Fibroblast of the aortic adventitia (primary cell): Measurements from ENCODE around the gene IRX2. TPM values are rescaled to one million over a fixed set of nuclear protein-coding genes. Genes with fewer than 3 reads are reported as not detected.

Experiments used
- DNase-seq: peaks from one replicate; pipeline ENCODE4 v3.0.0-alpha.2; 2010; ENCODE audit warnings: low read depth
- H3K4me3 ChIP-seq: 2 replicates; pipeline ENCODE4 v1.5.1; 2011; ENCODE audit warnings: low read depth, mild to moderate bottlenecking, control low read depth, low read length, moderate library complexity
- total RNA-seq: library from RNA; depleted of rRNA; stranded (reverse); fragments of >200 nt; gene quantifications from 2 replicates; pipeline ENCODE4 v1.2.3, GENCODE V29; 2012; ENCODE audit warnings: low replicate concordance
- TF ChIP-seq, protein P1 (sequence below): IDR thresholded peaks from 2 replicates; pipeline ENCODE4 v1.5.1; 2011; ENCODE audit warnings: mild to moderate bottlenecking, low read length, control low read depth, inconsistent platforms; ENCODE audit not compliant: insufficient read depth

IRX2 gene
- total RNA-seq, 1 donor = 0.90 TPM

DNA sequence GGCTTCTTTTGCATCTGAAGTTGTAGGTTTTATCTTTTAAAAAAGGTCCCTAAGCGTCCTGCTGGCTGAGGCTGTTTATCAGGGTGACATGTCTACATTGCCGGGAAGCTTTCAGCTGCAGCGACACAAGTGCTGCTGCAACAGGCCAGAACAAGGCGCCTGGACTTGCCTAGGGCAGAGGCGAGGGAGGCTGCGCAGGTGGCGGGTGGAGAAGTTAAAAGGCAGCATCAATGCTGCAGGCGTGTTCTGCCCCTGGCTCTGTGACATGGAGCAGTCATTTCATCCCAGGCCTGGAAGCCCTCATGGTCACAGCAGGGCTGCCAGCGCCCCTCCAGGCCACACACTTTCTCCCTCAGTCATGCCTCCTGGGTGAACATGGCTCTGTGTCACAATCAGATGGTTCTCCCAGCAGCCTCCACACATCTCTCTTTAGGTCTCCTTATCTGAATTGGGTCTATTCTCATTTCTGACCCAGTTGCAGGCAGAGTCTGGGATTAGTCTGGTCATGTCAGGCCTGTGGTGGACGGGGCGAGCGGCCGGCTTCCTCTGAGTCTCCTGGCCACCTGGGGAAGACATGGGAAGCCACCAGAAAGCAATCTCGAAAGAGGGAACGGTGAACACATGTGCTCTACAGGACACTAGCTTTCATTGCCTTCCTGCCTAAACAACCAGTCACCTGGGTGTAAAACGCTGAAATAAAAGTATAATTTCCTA, 41.3 kb downstream of the IRX2 start:
- TF ChIP-seq, protein P1, sequence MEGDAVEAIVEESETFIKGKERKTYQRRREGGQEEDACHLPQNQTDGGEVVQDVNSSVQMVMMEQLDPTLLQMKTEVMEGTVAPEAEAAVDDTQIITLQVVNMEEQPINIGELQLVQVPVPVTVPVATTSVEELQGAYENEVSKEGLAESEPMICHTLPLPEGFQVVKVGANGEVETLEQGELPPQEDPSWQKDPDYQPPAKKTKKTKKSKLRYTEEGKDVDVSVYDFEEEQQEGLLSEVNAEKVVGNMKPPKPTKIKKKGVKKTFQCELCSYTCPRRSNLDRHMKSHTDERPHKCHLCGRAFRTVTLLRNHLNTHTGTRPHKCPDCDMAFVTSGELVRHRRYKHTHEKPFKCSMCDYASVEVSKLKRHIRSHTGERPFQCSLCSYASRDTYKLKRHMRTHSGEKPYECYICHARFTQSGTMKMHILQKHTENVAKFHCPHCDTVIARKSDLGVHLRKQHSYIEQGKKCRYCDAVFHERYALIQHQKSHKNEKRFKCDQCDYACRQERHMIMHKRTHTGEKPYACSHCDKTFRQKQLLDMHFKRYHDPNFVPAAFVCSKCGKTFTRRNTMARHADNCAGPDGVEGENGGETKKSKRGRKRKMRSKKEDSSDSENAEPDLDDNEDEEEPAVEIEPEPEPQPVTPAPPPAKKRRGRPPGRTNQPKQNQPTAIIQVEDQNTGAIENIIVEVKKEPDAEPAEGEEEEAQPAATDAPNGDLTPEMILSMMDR = no peak
- DNase-seq = no peak
- H3K4me3 ChIP-seq = no peak overlapping the region

DNA sequence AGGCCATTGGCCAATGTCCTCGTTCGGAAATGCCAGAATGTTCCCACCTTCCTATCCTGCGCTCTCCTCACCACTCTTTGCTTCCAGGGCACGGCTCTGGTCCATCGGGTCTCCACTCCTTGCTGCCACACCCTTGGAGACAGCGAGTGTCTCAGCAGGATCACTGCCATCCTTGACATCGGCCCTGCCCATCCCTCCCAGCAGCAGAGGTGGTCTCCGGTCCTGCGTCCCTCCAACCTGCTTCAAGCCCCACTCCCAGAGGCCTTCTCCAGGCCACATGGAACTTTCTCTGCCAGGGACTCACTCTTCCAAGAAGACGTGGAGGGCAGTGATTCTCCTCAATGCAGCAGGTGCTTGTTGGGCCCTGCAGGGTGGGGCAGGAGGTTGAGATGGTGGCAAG, 42.7 kb downstream of the IRX2 start:
- TF ChIP-seq, protein P1 = no peak
- no peak overlapping the region for H3K4me3 ChIP-seq
- DNase-seq = no peak

DNA sequence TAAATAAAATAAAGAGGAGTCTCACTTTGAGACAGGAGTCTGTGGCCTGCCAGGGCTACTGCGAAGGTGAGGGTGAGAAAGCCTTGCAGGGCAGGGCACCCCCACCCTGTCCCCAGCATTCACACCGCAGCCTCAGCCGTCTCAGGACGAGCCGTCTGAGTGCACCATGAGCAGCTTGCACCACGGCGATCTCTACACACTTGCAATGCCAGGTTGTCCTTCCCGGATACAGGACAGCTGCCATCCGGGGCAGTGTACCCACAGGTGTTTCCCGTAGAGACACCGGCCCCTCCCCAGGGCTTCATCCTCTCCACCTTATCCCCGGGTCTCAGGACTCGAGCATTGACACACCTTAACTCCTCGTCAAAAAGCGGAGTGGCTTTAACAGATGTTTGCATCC, 43.3 kb downstream of the IRX2 start:
- DNase-seq = no peak
- H3K4me3 ChIP-seq = no peak overlapping the region
- TF ChIP-seq, protein P1 = no peak

DNA sequence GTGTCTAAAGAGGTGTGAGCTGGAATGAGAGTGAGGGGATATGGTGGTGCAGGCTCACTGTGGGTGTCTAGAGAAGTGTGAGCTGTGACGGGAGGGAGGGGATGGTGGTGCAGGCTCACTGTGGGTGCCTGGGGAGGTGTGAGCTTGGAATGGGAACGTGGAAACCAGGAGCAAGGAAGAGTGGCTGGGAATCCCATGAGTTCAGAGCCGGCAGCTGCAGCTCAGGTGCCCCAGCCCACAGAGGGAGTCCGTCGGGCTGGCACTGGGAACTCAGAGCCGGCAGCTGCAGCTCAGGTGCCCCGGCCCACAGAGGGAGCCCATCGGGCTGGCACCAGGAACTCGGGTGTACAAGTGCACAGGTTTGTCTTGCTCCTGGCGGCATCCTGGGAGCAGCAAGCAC, 45.6 kb downstream of the IRX2 start:
- no peak overlapping the region for H3K4me3 ChIP-seq
- DNase-seq = no peak
- TF ChIP-seq, protein P1 = no peak

DNA sequence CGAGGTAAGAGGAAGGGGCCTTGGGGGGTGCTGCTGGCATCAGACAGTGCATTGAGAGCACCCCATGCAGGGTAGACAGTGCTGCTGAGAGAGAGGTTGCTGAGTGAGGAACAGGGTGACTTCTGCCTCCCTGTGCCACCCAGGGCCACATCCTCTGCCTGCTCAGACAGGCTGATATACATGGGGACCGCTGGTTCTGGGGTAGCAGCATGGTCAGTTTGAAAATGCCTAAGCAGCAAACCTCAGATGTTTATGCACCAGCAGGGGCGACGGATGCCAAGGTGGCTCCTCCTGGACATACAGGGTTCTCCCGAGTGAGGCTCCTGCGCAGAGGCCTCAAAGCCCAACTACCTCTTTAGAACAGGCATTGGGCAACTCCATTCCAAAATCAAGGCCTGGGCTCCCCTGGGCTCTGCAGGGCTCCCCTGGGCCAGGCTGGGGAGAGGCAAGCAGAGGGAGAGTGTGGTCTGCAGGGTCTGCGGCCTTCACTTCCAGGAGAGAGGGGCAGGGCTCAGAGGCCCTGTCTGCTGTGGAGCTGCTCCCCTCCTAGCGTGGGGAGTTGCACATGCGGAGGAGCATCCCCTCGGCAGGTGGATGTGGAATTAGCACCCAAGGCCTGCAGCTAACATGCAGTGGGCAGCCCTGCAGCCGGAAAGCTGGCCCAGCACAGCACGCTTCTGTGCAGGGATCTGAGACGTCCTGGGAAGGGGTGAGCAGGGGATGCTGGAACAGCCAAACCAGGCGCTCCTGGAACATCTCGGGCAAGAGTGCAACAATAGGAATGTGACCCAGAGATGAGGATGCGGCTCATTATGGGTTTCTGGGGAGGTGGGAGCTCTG, 46.5 kb downstream of the IRX2 start:
- H3K4me3 ChIP-seq = no peak overlapping the region
- DNase-seq = no peak
- TF ChIP-seq, protein P1 = no peak

DNA sequence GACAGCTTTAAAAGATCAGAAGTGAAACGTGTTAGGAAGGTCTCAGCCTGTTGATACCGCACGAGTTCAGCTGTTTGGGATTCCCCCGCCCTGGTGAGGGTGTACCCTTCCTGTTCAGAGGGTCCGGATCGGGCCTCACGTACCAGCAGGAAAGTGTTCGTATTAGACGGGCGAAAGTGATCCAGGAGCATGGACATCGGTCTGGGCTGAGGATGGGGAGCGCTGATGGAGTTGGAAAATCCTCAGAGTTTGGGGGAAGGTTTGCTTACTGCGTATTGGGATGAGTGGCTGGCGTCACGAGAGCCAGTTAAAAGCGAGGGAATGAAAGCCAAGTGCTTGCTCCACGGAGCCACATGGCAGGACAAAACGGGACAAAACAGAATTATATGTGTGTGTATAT, 47.4 kb downstream of the IRX2 start:
- TF ChIP-seq, protein P1 = no peak
- no peak for DNase-seq
- H3K4me3 ChIP-seq = no peak overlapping the region
